Measurements from ENCODE around the gene SCAPER. TPM values are rescaled to one million over a fixed set of nuclear protein-coding genes. Genes with fewer than 3 reads are reported as not detected.

SCAPER gene
- total RNA-seq, 1 experiment from 2014 or later, result 15.3 TPM

- TF ChIP-seq REST (IDR thresholded peaks at IDR 0.05; ENCODE audit: insufficient read depth in 1 of 2, low read depth in 2 of 2, low read length in 1 of 2) (no peak), TCF7L2 (IDR thresholded peaks at IDR 0.05; ENCODE audit: low read depth, low read length) (no peak), CTCF (IDR thresholded peaks at IDR 0.05) (no peak), SIN3A (IDR thresholded peaks at IDR 0.05; ENCODE audit: borderline replicate concordance, insufficient read depth, low read depth, low read length) (no peak), POLR2AphosphoS5 (IDR thresholded peaks at IDR 0.05; ENCODE audit: low read depth, low read length) (no peak)
- H3K4me3 ChIP-seq (ENCODE audit: low read depth in 2 of 2, low read length in 2 of 2), result no peak overlapping the region
- DNase-seq (ENCODE audit: low read depth, low spot score) (no peak), ATAC-seq (no peak)
- H3K27ac ChIP-seq (ENCODE audit: low read length), result no peak overlapping the region
- CTCF ChIA-PET, result no interaction called here
- no peaks in the 10 kb centered on the region; the same call in 1 of the 2 replicates for H3K27me3 ChIP-seq (ENCODE audit: control insufficient read depth, insufficient read depth, low read length)
- H3K36me3 ChIP-seq (ENCODE audit: control insufficient read depth, insufficient read depth, low read length), result no peaks in the 10 kb centered on the region
- no peaks in the 10 kb centered on the region for H3K9me3 ChIP-seq (ENCODE audit: control insufficient read depth, insufficient read depth, low read depth, low read length)
- BruUV-seq (replicated peaks), result no TSS peak
- intact Hi-C loops (cut with micrococcal nuclease; ENCODE audit: unreplicated experiment), result no loop called here
- POLR2A ChIA-PET, result no interaction called here
- H3K4me1 ChIP-seq (ENCODE audit: control insufficient read depth, insufficient read depth, low read length), result no peaks in the 10 kb centered on the region
- in situ Hi-C loops (cut with HindIII; ENCODE audit: low pct_unique_long_range_greater_than_20kb, low sequenced_read_pairs), result no loop called here
These were observed 581.1 kb downstream of the SCAPER start for GRCh38 chr15:76324066-76324465.

- POLR2A ChIA-PET, result no interaction called here
- intact Hi-C loops (cut with micrococcal nuclease; ENCODE audit: unreplicated experiment), result no loop called here
- Histone ChIP-seq H3K36me3 (ENCODE audit: control insufficient read depth, insufficient read depth, low read length) (no peaks in the 10 kb centered on the region), H3K4me3 (ENCODE audit: low read depth in 2 of 2, low read length in 2 of 2) (no peak overlapping the region), H3K9me3 (ENCODE audit: control insufficient read depth, insufficient read depth, low read depth, low read length) (no peaks in the 10 kb centered on the region), H3K27me3 (ENCODE audit: control insufficient read depth, insufficient read depth, low read length) (no peaks in the 10 kb centered on the region; the same call in 1 of the 2 replicates), H3K4me1 (ENCODE audit: control insufficient read depth, insufficient read depth, low read length) (no peaks in the 10 kb centered on the region), H3K27ac (ENCODE audit: low read length) (no peak overlapping the region)
- no peak for ATAC-seq
- TF ChIP-seq SIN3A (IDR thresholded peaks at IDR 0.05; ENCODE audit: borderline replicate concordance, insufficient read depth, low read depth, low read length), result no peak
- TF ChIP-seq POLR2AphosphoS5 (IDR thresholded peaks at IDR 0.05; ENCODE audit: low read depth, low read length), result no peak
- TF ChIP-seq REST (IDR thresholded peaks at IDR 0.05; ENCODE audit: insufficient read depth in 1 of 2, low read depth in 2 of 2, low read length in 1 of 2), result no peak
- no peak for TF ChIP-seq TCF7L2 (IDR thresholded peaks at IDR 0.05; ENCODE audit: low read depth, low read length)
- TF ChIP-seq CTCF (IDR thresholded peaks at IDR 0.05), result no peak
- CTCF ChIA-PET, result interaction anchor here (0.6 kb wide), 1 partner anchor 37 kb away, joined by 3 read pairs; no protein-coding TSS in a partner anchor
- no peak for DNase-seq (ENCODE audit: low read depth, low spot score)
- no TSS peak for BruUV-seq (replicated peaks)
- in situ Hi-C loops (cut with HindIII; ENCODE audit: low pct_unique_long_range_greater_than_20kb, low sequenced_read_pairs), result no loop called here
These were observed 583.5 kb downstream of the SCAPER start for GRCh38 chr15:76321602-76322001.
